Activated naive CD8-positive, alpha-beta T cell treated with anti-CD3 and anti-CD28 coated beads, Interleukin-2, amount 50 U/mL, for 24 hours (primary cell): ENCODE measurements around the gene FXYD1.
"Not testable (repeated sequence)": the region's sequence is repeated elsewhere in the genome, so short reads cannot be mapped to it uniquely, and the experiment has no call there.

ENCODE experiments used
- ATAC-seq: fragments of 150-1000 bp; cut with Tn5 transposase; one replicate; pipeline ENCODE4 v1.10.0; 2021
- DNase-seq: peaks from one replicate; pipeline ENCODE4 v3.0.0; 2021
- H3K27ac Mint-ChIP-seq: one replicate; pipeline ENCODE4 v1.8.0; 2021; ENCODE audit warnings: mild to moderate bottlenecking, mixed read lengths
- H3K27me3 Mint-ChIP-seq: one replicate; pipeline ENCODE4 v1.8.0; 2021; ENCODE audit warnings: mixed read lengths
- H3K36me3 Mint-ChIP-seq: one replicate; pipeline ENCODE4 v1.8.0; 2021; ENCODE audit warnings: low read depth, mixed read lengths
- H3K4me1 Mint-ChIP-seq: one replicate; pipeline ENCODE4 v1.8.0; 2021; ENCODE audit warnings: mixed read lengths
- H3K4me3 Mint-ChIP-seq: one replicate; pipeline ENCODE4 v1.8.0; 2021; ENCODE audit warnings: mild to moderate bottlenecking, moderate library complexity, mixed read lengths
- H3K9me3 Mint-ChIP-seq: one replicate; pipeline ENCODE4 v1.8.0; 2021; ENCODE audit warnings: mixed read lengths

The FXYD1 gene

GRCh38 chr19:35138305-35138892 is at the start of gene FXYD1:
FXYD1 (plus strand) TSS chr19:35138824; CDS start chr19:35140080, 1,256 bp downstream.
- DNase-seq (no peak), ATAC-seq (no peak)
- H3K4me1 Mint-ChIP-seq = peaks cover 23% of the 10 kb centered on the region
- peaks cover 15% of the 10 kb centered on the region for H3K27me3 Mint-ChIP-seq
- H3K36me3 Mint-ChIP-seq = no peaks in the 10 kb centered on the region
- no peaks in the 10 kb centered on the region for H3K9me3 Mint-ChIP-seq
- no peak within 1 kb of the TSS for H3K27ac Mint-ChIP-seq
- H3K4me3 Mint-ChIP-seq = no peak within 1 kb of the TSS

GRCh38 chr19:35089554-35089953 is 49.1 kb upstream of the FXYD1 start:
- H3K36me3 Mint-ChIP-seq = no peaks in the 10 kb centered on the region
- H3K4me1 Mint-ChIP-seq = peaks cover 11% of the 10 kb centered on the region

DNA sequence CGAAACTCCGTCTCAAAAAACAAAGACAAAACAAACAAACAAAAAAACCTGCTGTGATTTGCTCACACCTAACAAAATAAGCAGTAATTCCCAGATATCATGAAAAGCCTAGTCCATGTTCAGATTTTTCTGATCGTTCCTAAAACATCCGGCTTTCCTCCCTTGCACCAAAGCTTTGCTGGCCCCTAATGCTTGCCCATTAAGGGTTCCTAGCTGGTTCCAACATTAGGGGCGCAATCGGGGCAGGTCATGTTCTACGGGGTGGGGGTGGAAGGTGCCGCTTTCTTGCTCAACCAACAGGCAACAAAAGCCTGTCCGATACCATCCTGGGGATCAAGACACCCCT is 48.5 kb upstream of the FXYD1 start:
- ATAC-seq = no peak
- no peak for DNase-seq
- Mint-ChIP-seq H3K9me3 (no peaks in the 10 kb centered on the region), H3K27me3 (peaks cover 6% of the 10 kb centered on the region), H3K27ac (no peak overlapping the region), H3K4me1 (peaks cover 11% of the 10 kb centered on the region), H3K36me3 (no peaks in the 10 kb centered on the region), H3K4me3 (no peak overlapping the region)

More at GRCh38 chr19:35089554-35089953, 49.1 kb upstream of the FXYD1 start:
- DNase-seq = no peak
- H3K9me3 Mint-ChIP-seq = no peaks in the 10 kb centered on the region
- no peak for ATAC-seq
- H3K27me3 Mint-ChIP-seq = peaks cover 6% of the 10 kb centered on the region
- no peak overlapping the region for H3K27ac Mint-ChIP-seq
- no peak overlapping the region for H3K4me3 Mint-ChIP-seq

GRCh38 chr19:35090506-35091214 is 48.0 kb upstream of the FXYD1 start:
- H3K4me1 Mint-ChIP-seq = peaks cover 7% of the 10 kb centered on the region
- no peaks in the 10 kb centered on the region for H3K36me3 Mint-ChIP-seq
- no peak overlapping the region for H3K4me3 Mint-ChIP-seq
- ATAC-seq (peak; percentile 87), DNase-seq (peak; percentile 58)
- no peaks in the 10 kb centered on the region for H3K9me3 Mint-ChIP-seq
- peaks cover 6% of the 10 kb centered on the region for H3K27me3 Mint-ChIP-seq
- no peak overlapping the region for H3K27ac Mint-ChIP-seq

- Mint-ChIP-seq H3K4me1 (peaks cover 2% of the 10 kb centered on the region), H3K27me3 (peaks cover 6% of the 10 kb centered on the region), H3K27ac (no peak overlapping the region), H3K4me3 (no peak overlapping the region), H3K36me3 (no peaks in the 10 kb centered on the region), H3K9me3 (no peaks in the 10 kb centered on the region)
- ATAC-seq = no peak
- DNase-seq = no peak
Observed at GRCh38 chr19:35093430-35093829, 45.2 kb upstream of the FXYD1 start.

DNA sequence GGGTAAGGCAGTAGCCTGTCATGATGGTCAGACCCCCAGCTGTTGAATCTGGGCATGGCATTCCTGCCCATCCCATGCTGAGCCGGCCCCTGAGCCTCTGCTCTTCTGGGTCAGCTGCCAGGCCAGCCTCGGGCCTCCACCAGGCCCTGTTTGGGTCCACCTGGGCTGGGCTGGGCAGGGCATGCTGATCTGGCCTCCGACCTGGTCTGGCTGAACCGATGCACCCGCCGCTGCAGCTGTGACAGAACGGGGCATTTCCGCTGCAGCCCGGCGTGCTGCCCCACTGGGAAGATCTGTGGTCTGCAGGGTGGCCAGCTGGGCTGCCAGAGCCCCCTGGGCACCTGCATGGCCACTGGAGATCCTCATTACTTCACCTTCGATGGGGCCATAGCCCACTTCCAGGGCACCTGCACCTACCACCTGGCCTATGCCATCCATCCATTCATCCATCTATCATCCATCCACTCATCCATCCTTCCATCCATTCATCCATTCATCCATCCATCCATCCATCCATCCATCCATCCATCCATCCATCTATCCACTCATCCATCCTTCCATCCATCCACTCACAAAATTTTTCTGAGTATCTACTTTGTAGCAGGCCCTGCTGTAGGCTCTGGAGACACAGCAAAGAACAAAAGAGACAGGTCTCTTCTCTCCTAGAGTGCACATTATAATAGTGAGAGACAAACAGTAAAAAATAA is 44.5 kb upstream of the FXYD1 start:
- Mint-ChIP-seq H3K4me1 (peaks cover 2% of the 10 kb centered on the region), H3K4me3 (no peak overlapping the region), H3K27ac (no peak overlapping the region), H3K27me3 (peaks cover 6% of the 10 kb centered on the region), H3K9me3 (no peaks in the 10 kb centered on the region), H3K36me3 (no peaks in the 10 kb centered on the region)
- DNase-seq (no peak), ATAC-seq (no peak)

GRCh38 chr19:35094656-35095055 is 44.0 kb upstream of the FXYD1 start:
- H3K4me1 Mint-ChIP-seq = peaks cover 2% of the 10 kb centered on the region
- H3K9me3 Mint-ChIP-seq = no peaks in the 10 kb centered on the region
- no peak for DNase-seq
- no peak overlapping the region for H3K27ac Mint-ChIP-seq
- no peak overlapping the region for H3K4me3 Mint-ChIP-seq
- H3K36me3 Mint-ChIP-seq = no peaks in the 10 kb centered on the region
- no peak for ATAC-seq
- peaks cover 6% of the 10 kb centered on the region for H3K27me3 Mint-ChIP-seq

DNA sequence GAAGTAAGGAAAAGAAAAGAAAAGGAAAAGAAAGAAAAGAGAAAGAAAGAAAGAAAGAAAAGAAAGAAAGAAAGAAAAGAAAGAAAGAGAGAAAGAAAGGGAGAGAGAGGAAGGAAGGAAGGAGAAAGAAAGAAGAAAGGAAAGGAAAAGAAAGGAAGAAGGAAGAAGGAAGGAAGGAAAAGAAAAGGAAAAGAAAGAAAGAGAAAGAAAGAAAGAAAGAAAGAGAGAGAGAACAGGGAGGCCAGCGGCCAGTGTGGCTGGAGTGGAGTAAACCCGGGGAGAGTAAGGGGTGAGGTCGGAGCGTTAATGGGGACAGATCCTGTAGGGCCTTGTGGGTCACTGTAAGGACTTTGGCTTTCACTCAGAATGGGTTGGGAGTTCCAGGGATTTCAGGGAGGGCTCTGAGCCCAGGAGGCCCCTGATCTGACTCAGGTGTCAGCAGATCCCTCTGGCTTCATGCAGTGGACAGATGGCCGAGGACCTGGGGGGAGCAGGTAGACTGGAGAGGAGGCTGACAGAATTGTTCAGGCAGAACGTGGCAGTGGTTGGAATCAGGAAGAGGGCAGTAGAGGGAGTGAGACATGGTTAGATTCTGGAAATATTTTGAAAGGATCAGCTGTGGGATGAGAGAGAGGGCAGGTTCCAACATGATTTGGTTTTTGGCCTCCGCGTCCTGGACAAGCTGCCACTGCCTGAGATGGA is 42.8 kb upstream of the FXYD1 start:
- DNase-seq = no peak
- no peak for ATAC-seq
- no peaks in the 10 kb centered on the region for H3K36me3 Mint-ChIP-seq
- no peaks in the 10 kb centered on the region for H3K9me3 Mint-ChIP-seq
- H3K4me3 Mint-ChIP-seq = no peak overlapping the region
- H3K4me1 Mint-ChIP-seq = no peaks in the 10 kb centered on the region
- H3K27ac Mint-ChIP-seq = no peak overlapping the region
- no peaks in the 10 kb centered on the region for H3K27me3 Mint-ChIP-seq

GRCh38 chr19:35098413-35099049 is 40.1 kb upstream of the FXYD1 start:
- Mint-ChIP-seq H3K27me3 (no peaks in the 10 kb centered on the region), H3K36me3 (no peaks in the 10 kb centered on the region)

DNA sequence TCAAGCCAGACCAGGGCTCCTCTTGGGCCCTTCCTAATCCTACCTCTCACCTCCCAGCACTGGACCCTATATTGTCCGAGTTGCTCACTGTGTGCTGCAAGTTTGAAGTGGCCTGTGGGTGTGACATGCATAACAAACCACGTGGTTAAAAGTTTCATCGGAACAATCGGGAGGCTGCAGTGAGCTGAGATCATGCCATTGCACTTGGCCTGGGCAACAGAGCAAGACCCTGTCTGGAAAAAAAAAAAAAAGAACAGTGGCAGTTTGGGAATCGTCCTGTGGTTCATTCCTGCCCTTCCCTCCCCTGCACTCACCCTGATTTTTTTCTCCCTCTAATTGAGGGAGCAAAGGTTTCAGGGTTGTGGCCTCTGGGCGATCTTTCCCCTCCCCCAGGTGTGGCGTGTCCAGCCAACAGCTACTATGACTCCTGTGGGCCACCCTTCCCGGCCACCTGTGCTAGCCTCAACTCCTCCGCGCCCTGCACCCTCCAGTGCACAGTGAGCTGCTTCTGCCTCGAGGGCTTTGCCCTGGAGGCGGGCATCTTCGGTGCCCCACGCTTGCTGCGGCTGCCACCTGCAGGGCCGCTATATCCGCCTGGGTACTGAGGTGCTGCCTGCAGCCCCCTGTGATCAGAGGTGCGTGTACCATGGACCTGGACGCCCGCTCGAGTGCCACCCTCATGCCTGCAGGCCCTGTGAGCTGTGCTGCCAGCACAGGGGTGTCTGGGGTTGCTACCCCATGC is 39.3 kb upstream of the FXYD1 start:
- ATAC-seq = no peak
- Mint-ChIP-seq H3K27ac (no peak overlapping the region), H3K9me3 (no peaks in the 10 kb centered on the region), H3K36me3 (no peaks in the 10 kb centered on the region), H3K27me3 (no peaks in the 10 kb centered on the region), H3K4me1 (no peaks in the 10 kb centered on the region), H3K4me3 (no peak overlapping the region)
- DNase-seq = no peak

More at GRCh38 chr19:35098413-35099049, 40.1 kb upstream of the FXYD1 start:
- ATAC-seq (no peak), DNase-seq (no peak)
- Mint-ChIP-seq H3K9me3 (no peaks in the 10 kb centered on the region), H3K27ac (no peak overlapping the region), H3K4me3 (no peak overlapping the region), H3K4me1 (no peaks in the 10 kb centered on the region)

DNA sequence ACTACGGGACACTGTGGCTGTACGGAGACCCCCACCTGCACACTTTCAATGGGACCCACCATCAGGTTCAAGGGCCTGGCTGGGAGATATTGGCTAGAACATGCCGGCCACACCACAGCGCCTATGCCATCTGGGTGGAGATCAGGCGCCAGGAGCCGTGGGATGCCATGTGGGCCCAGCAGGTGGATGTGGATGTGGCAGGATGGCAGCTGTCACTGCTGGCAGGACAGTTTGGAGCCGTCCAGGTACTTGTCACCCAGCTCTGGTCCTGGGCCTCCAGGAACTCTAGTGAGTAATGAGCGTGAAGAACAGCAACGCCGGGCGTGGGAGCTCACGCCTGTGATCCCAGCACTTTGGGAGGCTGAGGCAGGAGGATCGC is 38.7 kb upstream of the FXYD1 start:
- Mint-ChIP-seq H3K27ac (no peak overlapping the region), H3K36me3 (no peaks in the 10 kb centered on the region), H3K4me1 (no peaks in the 10 kb centered on the region), H3K27me3 (no peaks in the 10 kb centered on the region), H3K4me3 (no peak overlapping the region), H3K9me3 (no peaks in the 10 kb centered on the region)
- DNase-seq (no peak), ATAC-seq (no peak)

- DNase-seq (no peak), ATAC-seq (no peak)
- no peaks in the 10 kb centered on the region for H3K4me1 Mint-ChIP-seq
- no peak overlapping the region for H3K27ac Mint-ChIP-seq
- H3K4me3 Mint-ChIP-seq = no peak overlapping the region
- H3K27me3 Mint-ChIP-seq = no peaks in the 10 kb centered on the region
- H3K36me3 Mint-ChIP-seq = no peaks in the 10 kb centered on the region
- no peaks in the 10 kb centered on the region for H3K9me3 Mint-ChIP-seq
Observed at GRCh38 chr19:35100588-35101533, 37.8 kb upstream of the FXYD1 start.

GRCh38 chr19:35101949-35102348 is 36.7 kb upstream of the FXYD1 start:
- not testable (repeated sequence) for H3K27me3 Mint-ChIP-seq, H3K9me3 Mint-ChIP-seq, ATAC-seq, H3K27ac Mint-ChIP-seq, H3K36me3 Mint-ChIP-seq, H3K4me3 Mint-ChIP-seq, DNase-seq, H3K4me1 Mint-ChIP-seq
